Activated CD8-positive, alpha-beta T cell treated with anti-CD3 and anti-CD28 coated beads for 36 hours (primary cell): ENCODE results near the gene PLSCR5. TPM values are rescaled to one million over a fixed set of nuclear protein-coding genes. Genes with fewer than 3 reads are reported as not detected.

ENCODE experiments used
- ATAC-seq: fragments of 200-7000 bp; cut with Tn5 transposase; one replicate; pipeline ENCODE4 v1.10.0; 2021; ENCODE audit warnings: mild to moderate bottlenecking, moderate library complexity
- CTCF ChIA-PET: fragments of 350-600 bp; sonication (Branson Sonifier 250); formaldehyde crosslinking; loops from one replicate; lab custom pipeline; 2021; ENCODE audit warnings: antibody characterized with exemption; lab: Charles Lee
- POLR2A ChIA-PET: fragments of 350-600 bp; sonication (Branson Sonifier 250); formaldehyde crosslinking; loops from one replicate; lab custom pipeline; 2021; ENCODE audit warnings: antibody characterized with exemption; lab: Charles Lee
- DNase-seq: peaks from one replicate; pipeline ENCODE4 v3.0.0-alpha.2; 2020
- H3K27ac Mint-ChIP-seq: one replicate; pipeline ENCODE4 v1.8.0; 2021; ENCODE audit warnings: mild to moderate bottlenecking, mixed read lengths
- H3K27me3 Mint-ChIP-seq: one replicate; pipeline ENCODE4 v1.8.0; 2021; ENCODE audit warnings: mixed read lengths
- H3K36me3 Mint-ChIP-seq: one replicate; pipeline ENCODE4 v1.8.0; 2021; ENCODE audit warnings: low read depth, mixed read lengths
- H3K4me1 Mint-ChIP-seq: one replicate; pipeline ENCODE4 v1.8.0; 2021; ENCODE audit warnings: low read depth, mixed read lengths
- H3K4me3 Mint-ChIP-seq: one replicate; pipeline ENCODE4 v1.8.0; 2021; ENCODE audit warnings: mild to moderate bottlenecking, moderate library complexity, mixed read lengths
- H3K9me3 Mint-ChIP-seq: one replicate; pipeline ENCODE4 v1.8.0; 2021; ENCODE audit warnings: mixed read lengths
- CTCF ChIP-seq: fragments of 200-600 bp; IDR thresholded peaks from one replicate; pipeline ENCODE4 v1.8.0; 2022; ENCODE audit warnings: antibody characterized with exemption, mild to moderate bottlenecking
- intact Hi-C: fragments of 100-400 bp; cut with micrococcal nuclease; formaldehyde crosslinking; loops from one replicate; pipeline ENCODE4 v1.10.0; 2022
- total RNA-seq, 2 experiments: library from RNA; stranded (reverse); gene quantifications; one replicate each; pipeline ENCODE4 v1.2.3, GENCODE V29; 2021

PLSCR5 gene
- total RNA-seq, 2 experiments from 2014 or later: not detected

- Mint-ChIP-seq H3K4me1 (no peaks in the 10 kb centered on the region), H3K9me3 (no peaks in the 10 kb centered on the region), H3K27me3 (peaks cover 1% of the 10 kb centered on the region), H3K36me3 (no peaks in the 10 kb centered on the region), H3K4me3 (no peak overlapping the region), H3K27ac (no peak overlapping the region)
- TF ChIP-seq CTCF: no peak
- ChIA-PET CTCF (no interaction called here), POLR2A (no interaction called here)
- ATAC-seq: no peak
- no peak for DNase-seq
- intact Hi-C loops: no loop called here
Observed at GRCh38 chr3:146561879-146562278, 43.3 kb downstream of the PLSCR5 start.

GRCh38 chr3:146561463-146561862 is 43.7 kb downstream of the PLSCR5 start:
- POLR2A ChIA-PET: no interaction called here
- no peak for ATAC-seq
- no peak for DNase-seq
- TF ChIP-seq CTCF: no peak
- Mint-ChIP-seq H3K36me3 (no peaks in the 10 kb centered on the region), H3K27ac (no peak overlapping the region), H3K4me3 (no peak overlapping the region), H3K27me3 (peaks cover 1% of the 10 kb centered on the region), H3K9me3 (no peaks in the 10 kb centered on the region), H3K4me1 (no peaks in the 10 kb centered on the region)
- CTCF ChIA-PET: no interaction called here
- intact Hi-C loops: no loop called here

GRCh38 chr3:146560678-146561077 is 44.5 kb downstream of the PLSCR5 start:
- CTCF ChIA-PET: no interaction called here
- no peak overlapping the region for H3K4me3 Mint-ChIP-seq
- no peak for TF ChIP-seq CTCF
- no peak for ATAC-seq
- DNase-seq: no peak
- POLR2A ChIA-PET: no interaction called here
- H3K9me3 Mint-ChIP-seq: no peaks in the 10 kb centered on the region
- intact Hi-C loops: no loop called here
- peaks cover 1% of the 10 kb centered on the region for H3K27me3 Mint-ChIP-seq
- no peaks in the 10 kb centered on the region for H3K36me3 Mint-ChIP-seq
- no peak overlapping the region for H3K27ac Mint-ChIP-seq
- no peaks in the 10 kb centered on the region for H3K4me1 Mint-ChIP-seq

- no peak for DNase-seq
- no peaks in the 10 kb centered on the region for H3K9me3 Mint-ChIP-seq
- CTCF ChIA-PET: no interaction called here
Observed at GRCh38 chr3:146559388-146559787, 45.8 kb downstream of the PLSCR5 start.

DNA sequence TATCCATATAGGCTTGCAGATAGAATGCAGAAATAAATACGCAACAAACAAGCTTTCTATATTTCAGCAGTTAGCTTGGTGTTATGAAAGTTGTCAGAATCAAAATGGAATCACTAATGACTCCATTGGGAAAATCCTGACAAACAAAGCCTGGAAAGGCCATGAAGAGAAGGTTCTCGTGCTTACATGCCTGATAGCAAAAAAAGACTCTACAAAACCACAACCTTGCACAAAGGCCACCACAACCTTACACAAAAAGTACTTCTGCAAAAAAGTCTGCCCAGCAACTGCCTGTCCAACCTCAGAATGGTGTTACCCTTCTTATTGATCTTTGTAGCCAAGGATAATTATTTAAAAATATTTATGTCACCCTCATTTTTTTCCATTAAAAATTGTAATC is 46.4 kb downstream of the PLSCR5 start:
- ChIA-PET POLR2A (no interaction called here), CTCF (no interaction called here)
- H3K4me1 Mint-ChIP-seq: peaks cover 8% of the 10 kb centered on the region
- peaks cover 1% of the 10 kb centered on the region for H3K27me3 Mint-ChIP-seq
- intact Hi-C loops: no loop called here
- no peak overlapping the region for H3K4me3 Mint-ChIP-seq
- H3K27ac Mint-ChIP-seq: no peak overlapping the region
- H3K36me3 Mint-ChIP-seq: no peaks in the 10 kb centered on the region
- no peaks in the 10 kb centered on the region for H3K9me3 Mint-ChIP-seq
- ATAC-seq (no peak), DNase-seq (no peak)
- no peak for TF ChIP-seq CTCF

More at GRCh38 chr3:146559388-146559787, 45.8 kb downstream of the PLSCR5 start:
- ATAC-seq: no peak
- H3K36me3 Mint-ChIP-seq: no peaks in the 10 kb centered on the region
- no peak for TF ChIP-seq CTCF
- POLR2A ChIA-PET: interaction anchor here (0.6 kb wide), 1 partner anchor 21 kb away, joined by 3 read pairs; no protein-coding TSS in a partner anchor
- intact Hi-C loops: no loop called here
- no peak overlapping the region for H3K4me3 Mint-ChIP-seq
- peaks cover 2% of the 10 kb centered on the region for H3K4me1 Mint-ChIP-seq
- peaks cover 1% of the 10 kb centered on the region for H3K27me3 Mint-ChIP-seq
- H3K27ac Mint-ChIP-seq: no peak overlapping the region
